Liver (tissue), 9 donors: ENCODE data around the gene FAHD2A. TPM values are rescaled to one million over a fixed set of nuclear protein-coding genes. Genes with fewer than 3 reads are reported as not detected.

Experiments
- DNase-seq: peaks from one replicate; pipeline ENCODE4 v3.0.0-alpha.2; 2017; ENCODE audit warnings: low spot score
- H3K27ac ChIP-seq, 2 donors: one replicate each; pipeline ENCODE4 v1.7.0; 2013; ENCODE audit warnings: inconsistent platforms in 2 of 2, low read length in 2 of 2, control low read depth in 1 of 2, low read depth in 1 of 2, mild to moderate bottlenecking in 1 of 2
- H3K27me3 ChIP-seq, 4 donors: one replicate each; pipeline versions ENCODE4 v1.6.1 to v1.7.0; 2013; ENCODE audit warnings: low read length in 3 of 4, inconsistent platforms in 1 of 4, mild to moderate bottlenecking in 1 of 4, moderate library complexity in 1 of 4; ENCODE audit not compliant: control insufficient read depth in 4 of 4, insufficient read depth in 4 of 4
- H3K36me3 ChIP-seq, 4 donors: one replicate each; pipeline versions ENCODE4 v1.6.1 to v1.7.0; 2013; ENCODE audit warnings: low read length in 3 of 4, mild to moderate bottlenecking in 3 of 4, low read depth in 1 of 4, moderate library complexity in 1 of 4; ENCODE audit not compliant: control insufficient read depth in 4 of 4, insufficient read depth in 3 of 4
- H3K4me1 ChIP-seq, 4 donors: one replicate each; pipeline versions ENCODE4 v1.6.1 to v1.7.0; 2013; ENCODE audit warnings: low read length in 3 of 4, mild to moderate bottlenecking in 3 of 4, moderate library complexity in 1 of 4; ENCODE audit not compliant: control insufficient read depth in 4 of 4, insufficient read depth in 4 of 4
- H3K4me3 ChIP-seq, 3 donors: one replicate each; pipeline versions ENCODE4 v1.6.1 to v1.7.0; 2013; ENCODE audit warnings: low read length in 3 of 3, control low read depth in 1 of 3, low read depth in 1 of 3, mild to moderate bottlenecking in 1 of 3
- H3K9ac ChIP-seq, 2 donors: one replicate each; pipeline ENCODE4 v1.7.0; 2013; ENCODE audit warnings: low read length in 2 of 2, mild to moderate bottlenecking in 2 of 2, moderate library complexity in 2 of 2, control low read depth in 1 of 2, low read depth in 1 of 2
- H3K9me3 ChIP-seq, 4 donors: one replicate each; pipeline versions ENCODE4 v1.6.1 to v1.7.0; 2013; ENCODE audit warnings: low read length in 3 of 4; ENCODE audit not compliant: control insufficient read depth in 4 of 4
- EGR1 ChIP-seq, 2 donors: IDR thresholded peaks; 2 replicates each; pipeline ENCODE4 v1.6.1; 2016 to 2018; ENCODE audit warnings: antibody characterized with exemption in 2 of 2, low read depth in 2 of 2
- FOXA1 ChIP-seq: IDR thresholded peaks from 2 replicates; pipeline ENCODE4 v1.6.1; 2016; ENCODE audit warnings: antibody characterized with exemption
- FOXA2 ChIP-seq: IDR thresholded peaks from 2 replicates; pipeline ENCODE4 v1.6.1; 2016; ENCODE audit warnings: antibody characterized with exemption
- GABPA ChIP-seq, 2 donors: IDR thresholded peaks in 1 of 2; conservative IDR thresholded peaks in 1 of 2; 2 replicates each; pipeline ENCODE4 v1.6.1; 2016; ENCODE audit warnings: antibody characterized with exemption in 2 of 2, mild to moderate bottlenecking in 1 of 2, moderate library complexity in 1 of 2
- HNF4A ChIP-seq, 2 donors: conservative IDR thresholded peaks; 2 replicates each; pipeline ENCODE4 v1.6.1; 2016; ENCODE audit warnings: antibody characterized with exemption in 2 of 2, mild to moderate bottlenecking in 2 of 2
- JUND ChIP-seq, 2 donors: IDR thresholded peaks; 2 replicates each; pipeline ENCODE4 v1.6.1; 2016; ENCODE audit warnings: antibody characterized with exemption in 2 of 2
- NR2F2 ChIP-seq: IDR thresholded peaks from 2 replicates; pipeline ENCODE4 v1.6.1; 2016; ENCODE audit warnings: antibody characterized with exemption
- RAD21 ChIP-seq, 2 donors: IDR thresholded peaks; 2 replicates each; pipeline ENCODE4 v1.6.1; 2016; ENCODE audit warnings: antibody characterized with exemption in 2 of 2, mild to moderate bottlenecking in 2 of 2
- RXRA ChIP-seq, 2 donors: IDR thresholded peaks; 2 replicates each; pipeline ENCODE4 v1.6.1; 2017 to 2018; ENCODE audit warnings: antibody characterized with exemption in 2 of 2, mild to moderate bottlenecking in 1 of 2
- SP1 ChIP-seq: IDR thresholded peaks from 2 replicates; pipeline ENCODE4 v1.6.1; 2018; ENCODE audit warnings: antibody characterized with exemption, mild to moderate bottlenecking
- TAF1 ChIP-seq: conservative IDR thresholded peaks from 2 replicates; pipeline ENCODE4 v1.6.1; 2016; ENCODE audit warnings: antibody characterized with exemption, mild to moderate bottlenecking
- YY1 ChIP-seq: IDR thresholded peaks from 2 replicates; pipeline ENCODE4 v1.6.1; 2016; ENCODE audit warnings: antibody characterized with exemption, mild to moderate bottlenecking
- WGBS: extraction: QIAGEN DNeasy Blood & Tissue Kit; methylation state at CpG from one replicate; pipeline ENCODE4 v1.1.7; 2013; 5-methylcytosine and 5-hydroxymethylcytosine counted together
- polyA plus RNA-seq, 2 donors: library from polyadenylated mRNA; stranded (reverse) in 1 of 2; unstranded in 1 of 2; fragments of 200-250 nt in 1 of 2; fragments of >200 nt in 1 of 2; fragmentation: Nextera tagmentation in 1 of 2; extraction: Ambion mirVana in 1 of 2; gene quantifications; one replicate each; pipeline versions ENCODE4 v1.2.1 to v1.2.3, GENCODE V29; 2013 to 2015
- total RNA-seq, 2 donors: library from RNA; depleted of rRNA; stranded (reverse); fragments of >200 nt; gene quantifications; one replicate each; pipeline ENCODE4 v1.2.3, GENCODE V29; 2014
- TF ChIP-seq, protein P1 (sequence below): IDR thresholded peaks from 2 replicates; pipeline ENCODE4 v1.6.1; 2016; ENCODE audit warnings: antibody characterized with exemption, mild to moderate bottlenecking
- TF ChIP-seq, protein P2 (sequence below): IDR thresholded peaks from 2 replicates; pipeline ENCODE4 v1.6.1; 2016; ENCODE audit warnings: antibody characterized with exemption
- TF ChIP-seq, protein P3 (sequence below): IDR thresholded peaks from 2 replicates; pipeline ENCODE4 v1.6.1; 2016; ENCODE audit warnings: antibody characterized with exemption
- TF ChIP-seq, protein P4 (sequence below): IDR thresholded peaks from 2 replicates; pipeline ENCODE4 v1.6.1; 2016; ENCODE audit warnings: antibody characterized with exemption
- TF ChIP-seq, protein P5 (sequence below): fragments of 150-350 bp; IDR thresholded peaks from 2 replicates; pipeline ENCODE4 v1.5.1; 2017; ENCODE audit warnings: improper control_type of control experiment, low read depth, low read length; ENCODE audit not compliant: missing input control
- donor health status: healthy.
- donor health status: healthy.
- donor health status: healthy.
- donor health status: healthy.
- donor health status: healthy.

FAHD2A gene
- total and polyA plus RNA-seq, 4 donors: 20.1 to 105 (median 69.3) TPM

DNA sequence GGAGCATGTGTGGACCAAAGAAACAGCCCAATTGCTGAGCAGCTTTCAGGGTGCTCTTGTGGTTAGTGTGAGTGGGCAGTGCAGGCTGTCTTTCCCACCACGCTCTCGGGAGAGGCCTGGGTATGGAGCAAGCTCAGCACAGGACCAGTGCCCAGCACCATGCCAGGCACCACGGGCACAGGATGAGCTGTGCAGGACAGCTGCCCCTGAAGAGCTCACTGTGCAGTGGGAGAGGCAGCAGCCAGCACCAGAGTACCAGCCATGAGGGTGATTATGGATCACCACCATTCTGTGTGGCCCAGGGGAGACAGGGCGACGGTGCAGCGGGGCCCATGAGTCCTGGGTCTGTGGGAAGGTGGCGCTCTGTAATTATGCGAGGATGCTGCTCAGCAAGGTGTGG is 29.7 kb upstream of the FAHD2A start:
- Histone ChIP-seq H3K4me3 (no peak overlapping the region), H3K4me1 (no peaks in the 10 kb centered on the region), H3K9me3 (no peaks in the 10 kb centered on the region), H3K36me3 (no peaks in the 10 kb centered on the region), H3K27me3 (no peaks in the 10 kb centered on the region), H3K27ac (no peak overlapping the region), H3K9ac (no peak overlapping the region)
- DNase-seq: no peak
- 91% methylated on average over 8 of the region's 8 CpGs for WGBS
- TF ChIP-seq YY1: no peak
- no peak for TF ChIP-seq SP1
- no peak for TF ChIP-seq FOXA1
- TF ChIP-seq, protein P1, sequence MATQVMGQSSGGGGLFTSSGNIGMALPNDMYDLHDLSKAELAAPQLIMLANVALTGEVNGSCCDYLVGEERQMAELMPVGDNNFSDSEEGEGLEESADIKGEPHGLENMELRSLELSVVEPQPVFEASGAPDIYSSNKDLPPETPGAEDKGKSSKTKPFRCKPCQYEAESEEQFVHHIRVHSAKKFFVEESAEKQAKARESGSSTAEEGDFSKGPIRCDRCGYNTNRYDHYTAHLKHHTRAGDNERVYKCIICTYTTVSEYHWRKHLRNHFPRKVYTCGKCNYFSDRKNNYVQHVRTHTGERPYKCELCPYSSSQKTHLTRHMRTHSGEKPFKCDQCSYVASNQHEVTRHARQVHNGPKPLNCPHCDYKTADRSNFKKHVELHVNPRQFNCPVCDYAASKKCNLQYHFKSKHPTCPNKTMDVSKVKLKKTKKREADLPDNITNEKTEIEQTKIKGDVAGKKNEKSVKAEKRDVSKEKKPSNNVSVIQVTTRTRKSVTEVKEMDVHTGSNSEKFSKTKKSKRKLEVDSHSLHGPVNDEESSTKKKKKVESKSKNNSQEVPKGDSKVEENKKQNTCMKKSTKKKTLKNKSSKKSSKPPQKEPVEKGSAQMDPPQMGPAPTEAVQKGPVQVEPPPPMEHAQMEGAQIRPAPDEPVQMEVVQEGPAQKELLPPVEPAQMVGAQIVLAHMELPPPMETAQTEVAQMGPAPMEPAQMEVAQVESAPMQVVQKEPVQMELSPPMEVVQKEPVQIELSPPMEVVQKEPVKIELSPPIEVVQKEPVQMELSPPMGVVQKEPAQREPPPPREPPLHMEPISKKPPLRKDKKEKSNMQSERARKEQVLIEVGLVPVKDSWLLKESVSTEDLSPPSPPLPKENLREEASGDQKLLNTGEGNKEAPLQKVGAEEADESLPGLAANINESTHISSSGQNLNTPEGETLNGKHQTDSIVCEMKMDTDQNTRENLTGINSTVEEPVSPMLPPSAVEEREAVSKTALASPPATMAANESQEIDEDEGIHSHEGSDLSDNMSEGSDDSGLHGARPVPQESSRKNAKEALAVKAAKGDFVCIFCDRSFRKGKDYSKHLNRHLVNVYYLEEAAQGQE: no peak
- no peak for TF ChIP-seq JUND (IDR thresholded peaks at IDR 0.05)
- TF ChIP-seq, protein P2, sequence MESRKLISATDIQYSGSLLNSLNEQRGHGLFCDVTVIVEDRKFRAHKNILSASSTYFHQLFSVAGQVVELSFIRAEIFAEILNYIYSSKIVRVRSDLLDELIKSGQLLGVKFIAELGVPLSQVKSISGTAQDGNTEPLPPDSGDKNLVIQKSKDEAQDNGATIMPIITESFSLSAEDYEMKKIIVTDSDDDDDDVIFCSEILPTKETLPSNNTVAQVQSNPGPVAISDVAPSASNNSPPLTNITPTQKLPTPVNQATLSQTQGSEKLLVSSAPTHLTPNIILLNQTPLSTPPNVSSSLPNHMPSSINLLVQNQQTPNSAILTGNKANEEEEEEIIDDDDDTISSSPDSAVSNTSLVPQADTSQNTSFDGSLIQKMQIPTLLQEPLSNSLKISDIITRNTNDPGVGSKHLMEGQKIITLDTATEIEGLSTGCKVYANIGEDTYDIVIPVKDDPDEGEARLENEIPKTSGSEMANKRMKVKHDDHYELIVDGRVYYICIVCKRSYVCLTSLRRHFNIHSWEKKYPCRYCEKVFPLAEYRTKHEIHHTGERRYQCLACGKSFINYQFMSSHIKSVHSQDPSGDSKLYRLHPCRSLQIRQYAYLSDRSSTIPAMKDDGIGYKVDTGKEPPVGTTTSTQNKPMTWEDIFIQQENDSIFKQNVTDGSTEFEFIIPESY: no peak
- TF ChIP-seq EGR1 (IDR thresholded peaks at IDR 0.05; ENCODE audit: low read depth in 2 of 2): no peak
- TF ChIP-seq FOXA2: no peak
- TF ChIP-seq, protein P3, sequence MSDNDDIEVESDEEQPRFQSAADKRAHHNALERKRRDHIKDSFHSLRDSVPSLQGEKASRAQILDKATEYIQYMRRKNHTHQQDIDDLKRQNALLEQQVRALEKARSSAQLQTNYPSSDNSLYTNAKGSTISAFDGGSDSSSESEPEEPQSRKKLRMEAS: no peak
- no peak for TF ChIP-seq RAD21 (IDR thresholded peaks at IDR 0.05)
- TF ChIP-seq, protein P4, sequence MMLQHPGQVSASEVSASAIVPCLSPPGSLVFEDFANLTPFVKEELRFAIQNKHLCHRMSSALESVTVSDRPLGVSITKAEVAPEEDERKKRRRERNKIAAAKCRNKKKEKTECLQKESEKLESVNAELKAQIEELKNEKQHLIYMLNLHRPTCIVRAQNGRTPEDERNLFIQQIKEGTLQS: no peak
- TF ChIP-seq RXRA (IDR thresholded peaks at IDR 0.05): no peak
- TF ChIP-seq GABPA (IDR thresholded peaks at IDR 0.05 in 1 of 2, conservative IDR thresholded peaks at IDR 0.05 in 1 of 2): no peak

DNA sequence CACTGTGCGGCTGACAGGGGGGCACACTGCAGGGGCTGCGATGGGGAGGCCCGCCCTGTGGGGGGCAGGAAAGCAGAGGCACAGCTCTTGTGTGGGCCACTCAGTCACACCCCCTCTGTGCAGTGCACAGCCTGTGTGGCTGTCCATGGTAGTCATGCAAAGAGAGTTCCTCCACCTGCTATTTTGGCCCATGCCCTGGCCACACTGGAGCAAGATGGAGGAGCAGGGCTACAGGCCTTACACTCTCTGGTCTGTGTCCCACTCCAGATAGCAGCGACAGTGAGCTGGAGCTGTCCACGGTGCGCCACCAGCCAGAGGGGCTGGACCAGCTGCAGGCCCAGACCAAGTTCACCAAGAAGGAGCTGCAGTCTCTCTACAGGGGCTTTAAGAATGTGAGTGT is 28.5 kb upstream of the FAHD2A start:
- H3K27ac ChIP-seq: no peak overlapping the region
- no peaks in the 10 kb centered on the region for H3K4me1 ChIP-seq
- no peaks in the 10 kb centered on the region for H3K36me3 ChIP-seq
- H3K9me3 ChIP-seq: no peaks in the 10 kb centered on the region
- TF ChIP-seq, protein P3: no peak
- no peak for TF ChIP-seq EGR1 (IDR thresholded peaks at IDR 0.05; ENCODE audit: low read depth in 2 of 2)
- TF ChIP-seq FOXA2: no peak
- no peak for TF ChIP-seq YY1
- no peak for TF ChIP-seq TAF1
- TF ChIP-seq NR2F2: no peak
- TF ChIP-seq, protein P5, sequence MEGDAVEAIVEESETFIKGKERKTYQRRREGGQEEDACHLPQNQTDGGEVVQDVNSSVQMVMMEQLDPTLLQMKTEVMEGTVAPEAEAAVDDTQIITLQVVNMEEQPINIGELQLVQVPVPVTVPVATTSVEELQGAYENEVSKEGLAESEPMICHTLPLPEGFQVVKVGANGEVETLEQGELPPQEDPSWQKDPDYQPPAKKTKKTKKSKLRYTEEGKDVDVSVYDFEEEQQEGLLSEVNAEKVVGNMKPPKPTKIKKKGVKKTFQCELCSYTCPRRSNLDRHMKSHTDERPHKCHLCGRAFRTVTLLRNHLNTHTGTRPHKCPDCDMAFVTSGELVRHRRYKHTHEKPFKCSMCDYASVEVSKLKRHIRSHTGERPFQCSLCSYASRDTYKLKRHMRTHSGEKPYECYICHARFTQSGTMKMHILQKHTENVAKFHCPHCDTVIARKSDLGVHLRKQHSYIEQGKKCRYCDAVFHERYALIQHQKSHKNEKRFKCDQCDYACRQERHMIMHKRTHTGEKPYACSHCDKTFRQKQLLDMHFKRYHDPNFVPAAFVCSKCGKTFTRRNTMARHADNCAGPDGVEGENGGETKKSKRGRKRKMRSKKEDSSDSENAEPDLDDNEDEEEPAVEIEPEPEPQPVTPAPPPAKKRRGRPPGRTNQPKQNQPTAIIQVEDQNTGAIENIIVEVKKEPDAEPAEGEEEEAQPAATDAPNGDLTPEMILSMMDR: no peak
- TF ChIP-seq, protein P4: no peak
- no peak for TF ChIP-seq HNF4A (conservative IDR thresholded peaks at IDR 0.05)
- no peak for TF ChIP-seq GABPA (IDR thresholded peaks at IDR 0.05 in 1 of 2, conservative IDR thresholded peaks at IDR 0.05 in 1 of 2)
- no peak overlapping the region for H3K9ac ChIP-seq
- H3K4me3 ChIP-seq: no peak overlapping the region
- no peaks in the 10 kb centered on the region for H3K27me3 ChIP-seq
- DNase-seq: no peak
- whole genome bisulfite sequencing: 94% methylated on average over 6 of the region's 6 CpGs
